Activated CD4-positive, alpha-beta T cell treated with anti-CD3 and anti-CD28 coated beads, Interleukin-10, Interleukin-2, amounts not matched to agents 100 ng/mL and 50 ng/mL, durations not matched to agents 16 hours and 8 hours (primary cell): ENCODE measurements around the gene CSNK1D.

ENCODE experiments used
- DNase-seq: peaks from one replicate; pipeline ENCODE4 v3.0.0-alpha.2; 2020

CSNK1D gene

DNA sequence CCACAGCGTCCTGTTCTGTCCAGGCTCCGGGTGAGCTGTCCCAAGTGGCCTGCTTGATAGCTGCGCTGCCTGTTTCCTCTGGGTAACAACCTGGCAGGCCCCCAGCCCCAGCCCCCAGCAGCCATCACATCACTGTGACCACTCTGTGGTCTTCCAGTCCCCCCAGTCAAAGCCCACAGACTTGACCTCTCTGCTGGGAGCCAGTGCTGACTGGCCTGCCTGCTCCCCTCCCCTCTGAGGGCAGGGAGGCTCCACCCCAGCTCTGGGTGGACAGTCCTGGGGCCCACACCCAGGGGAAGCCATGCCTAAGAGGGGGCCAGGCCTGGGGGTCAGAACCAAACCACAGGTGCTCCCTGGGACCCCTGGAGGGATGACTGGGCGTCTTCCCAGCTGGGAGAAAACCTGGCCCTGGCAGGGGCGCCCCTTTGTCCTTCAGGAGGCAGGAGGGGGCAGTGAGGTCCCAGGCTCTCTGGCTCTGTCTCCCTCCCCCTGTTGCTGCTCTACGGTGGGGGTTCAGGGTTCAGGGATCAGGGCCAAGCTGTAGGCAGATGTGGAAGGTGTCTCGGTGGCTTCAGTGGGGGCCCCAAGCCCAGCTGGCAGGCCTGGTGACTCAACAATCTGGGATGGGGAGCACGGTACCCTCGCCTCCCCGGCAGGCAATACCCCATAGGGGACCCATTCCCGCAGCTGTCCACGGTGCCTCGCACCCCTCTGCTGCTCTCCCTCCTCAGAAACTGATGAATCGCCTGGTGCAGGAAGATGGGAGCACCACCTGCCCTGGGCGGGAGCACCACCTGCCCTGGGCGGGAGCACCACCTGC, 46.5 kb downstream of the CSNK1D start:
- no peak for DNase-seq

DNA sequence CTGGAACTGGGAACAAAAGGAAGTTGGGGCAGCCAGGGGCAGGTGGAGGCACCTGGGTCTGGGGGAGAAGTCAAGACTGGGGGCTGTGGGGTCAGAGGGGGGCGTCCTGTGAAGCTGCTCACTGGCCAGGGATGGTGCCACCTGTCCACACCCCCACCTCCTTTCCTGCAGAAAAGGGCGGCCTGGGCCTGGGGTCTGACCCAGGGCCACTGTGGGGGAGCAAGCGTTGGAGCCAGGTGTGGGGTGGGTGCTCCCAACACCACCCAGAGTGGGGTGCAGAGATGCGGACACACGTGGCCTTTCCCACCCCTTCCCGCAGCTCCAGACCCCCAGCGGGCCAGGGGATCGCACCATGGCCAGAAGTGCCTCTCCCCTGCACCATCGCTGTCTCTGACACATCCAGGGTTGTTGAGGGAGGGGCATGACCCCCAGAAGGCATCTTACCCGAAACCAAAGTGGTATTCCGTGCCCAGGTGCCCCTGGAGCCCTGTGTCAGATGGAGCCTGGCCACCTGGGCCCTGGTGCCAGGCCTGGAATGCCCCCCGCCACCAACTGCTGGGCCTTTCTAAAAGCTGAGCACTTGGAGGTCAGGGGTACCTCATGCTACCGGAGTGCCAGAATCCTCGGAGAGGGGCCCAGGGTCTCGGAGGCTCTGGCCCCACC, 47.2 kb downstream of the CSNK1D start:
- DNase-seq: no peak

- no peak for DNase-seq
Observed at GRCh38 chr17:82225368-82226029, 48.0 kb downstream of the CSNK1D start.

- no peak for DNase-seq
Observed at GRCh38 chr17:82224666-82225065, 48.8 kb downstream of the CSNK1D start.

DNA sequence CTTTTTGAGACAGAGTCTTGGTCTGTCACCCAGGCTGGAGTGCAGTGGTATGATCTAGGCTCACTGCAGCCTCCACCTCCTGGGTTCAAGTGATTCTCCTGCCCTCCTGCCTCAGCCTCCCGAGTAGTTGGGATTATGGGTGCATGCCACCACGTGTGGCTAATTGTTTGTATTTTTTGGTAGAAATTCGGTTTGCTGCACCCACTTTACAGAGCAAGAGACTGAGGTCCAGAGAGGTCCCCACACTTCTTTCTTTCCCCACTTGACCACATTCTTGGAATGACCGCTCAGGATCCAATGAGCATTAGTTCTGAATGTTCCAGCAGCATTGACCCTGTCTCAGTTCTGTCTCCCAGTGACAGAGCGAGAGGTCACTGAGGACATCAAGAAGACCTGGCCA, 50.0 kb downstream of the CSNK1D start:
- no peak for DNase-seq

- no peak for DNase-seq
Observed at GRCh38 chr17:82222816-82223215, 50.7 kb downstream of the CSNK1D start.

GRCh38 chr17:82221341-82221902, 52.1 kb downstream of the CSNK1D start:
- no peak for DNase-seq

DNA sequence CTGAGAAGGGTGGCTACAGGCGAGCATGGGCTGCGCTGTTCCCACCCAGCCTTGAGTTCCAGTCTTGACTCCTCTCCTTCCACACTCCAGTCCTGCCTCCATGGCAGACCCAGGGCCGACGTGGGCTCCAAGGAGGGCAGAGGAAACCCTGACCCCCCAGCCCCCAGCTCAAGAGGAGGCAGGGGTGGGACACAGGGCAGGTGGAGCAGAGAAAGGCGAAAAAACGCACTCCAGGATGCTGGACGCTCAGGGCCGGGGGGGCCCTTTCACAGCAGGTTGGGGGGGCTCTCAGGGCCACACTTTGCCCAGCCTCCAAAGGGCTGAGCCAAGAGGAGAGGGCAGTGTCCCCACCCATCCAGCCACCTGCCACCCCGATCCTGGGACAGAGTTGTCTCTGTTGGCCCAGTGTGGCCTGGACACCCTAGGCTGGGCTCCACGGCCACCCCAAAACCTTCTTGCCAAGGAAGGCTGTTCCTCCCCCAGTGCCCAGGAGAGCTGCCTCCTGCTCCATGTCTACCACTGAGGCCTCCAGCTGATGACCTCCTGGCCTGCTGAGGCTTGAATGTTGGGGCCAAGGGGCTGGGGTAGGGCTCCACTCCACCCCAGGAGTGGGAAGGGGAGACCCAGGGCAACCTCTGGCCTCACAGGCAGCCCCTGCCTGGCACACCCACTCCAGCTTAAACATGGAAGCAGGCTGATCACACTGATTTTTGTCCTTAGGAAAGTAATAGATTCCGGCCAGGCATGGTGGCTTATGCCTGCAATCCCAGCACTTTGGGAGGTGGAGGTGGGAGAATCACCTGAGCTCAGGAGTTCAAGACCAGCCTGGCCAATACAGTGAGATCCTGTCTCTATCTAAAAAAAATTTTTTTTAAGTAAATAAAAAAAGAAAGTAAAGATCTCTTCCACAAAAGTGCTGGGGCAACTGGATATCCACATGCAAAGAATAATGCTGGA, 53.5 kb downstream of the CSNK1D start:
- no peak for DNase-seq

DNA sequence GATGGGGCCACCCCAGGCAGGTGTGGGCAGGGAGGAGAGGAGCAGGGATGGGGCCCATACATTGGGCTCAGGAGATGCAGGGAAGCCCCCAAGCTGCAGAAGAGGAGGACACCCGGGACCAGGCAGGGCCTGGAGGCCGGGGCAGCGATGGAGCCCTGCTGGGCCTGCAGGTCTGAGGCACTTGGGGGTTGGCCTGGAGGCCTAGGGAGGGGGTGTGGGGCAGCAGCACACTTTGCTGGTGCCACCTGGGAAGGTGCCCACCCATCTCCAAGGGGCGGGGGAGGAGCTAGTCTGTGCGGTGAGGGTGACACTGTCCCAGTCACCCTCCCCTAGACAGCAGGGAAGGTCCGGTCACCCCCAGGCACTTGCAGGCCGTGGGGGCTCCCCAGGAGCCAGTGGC, 54.4 kb downstream of the CSNK1D start:
- DNase-seq: no peak

- no peak for DNase-seq
Observed at GRCh38 chr17:82218349-82219075, 55.0 kb downstream of the CSNK1D start.

DNA sequence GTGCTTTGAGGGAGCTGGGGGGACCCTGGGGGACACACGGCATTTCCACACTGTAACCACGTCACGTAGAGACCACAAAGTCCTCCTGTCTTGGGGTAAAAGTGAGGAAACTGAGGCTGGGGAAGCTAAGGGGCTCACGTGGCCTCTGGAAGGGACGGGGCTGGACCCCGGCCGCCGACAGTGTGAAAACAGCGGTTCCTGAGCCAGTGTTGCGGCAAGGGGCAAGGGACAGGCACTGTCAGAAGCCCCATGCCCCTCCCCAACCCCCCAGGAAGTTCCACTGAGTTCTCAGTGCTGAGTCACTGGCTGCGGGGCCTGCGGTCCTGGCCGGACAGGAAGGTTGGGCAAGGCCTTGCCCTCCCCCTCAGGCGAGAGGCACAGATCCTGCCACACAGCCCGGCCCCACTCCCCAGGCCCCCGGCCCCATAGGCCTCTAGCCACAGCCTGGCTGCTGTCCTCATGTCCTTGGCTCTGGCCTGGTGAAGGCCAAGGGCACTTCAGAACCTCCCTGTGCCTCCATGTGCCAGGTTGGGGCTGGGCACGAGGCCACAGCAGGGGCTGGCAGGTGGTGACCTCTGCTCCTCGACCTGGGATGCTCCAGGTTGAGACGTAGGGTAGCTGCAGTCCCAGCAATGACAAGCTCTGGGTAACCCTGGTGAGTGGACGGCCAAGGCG, 55.8 kb downstream of the CSNK1D start:
- peak; percentile 30 for DNase-seq

GRCh38 chr17:82217120-82217529, 56.4 kb downstream of the CSNK1D start:
- DNase-seq: no peak

DNA sequence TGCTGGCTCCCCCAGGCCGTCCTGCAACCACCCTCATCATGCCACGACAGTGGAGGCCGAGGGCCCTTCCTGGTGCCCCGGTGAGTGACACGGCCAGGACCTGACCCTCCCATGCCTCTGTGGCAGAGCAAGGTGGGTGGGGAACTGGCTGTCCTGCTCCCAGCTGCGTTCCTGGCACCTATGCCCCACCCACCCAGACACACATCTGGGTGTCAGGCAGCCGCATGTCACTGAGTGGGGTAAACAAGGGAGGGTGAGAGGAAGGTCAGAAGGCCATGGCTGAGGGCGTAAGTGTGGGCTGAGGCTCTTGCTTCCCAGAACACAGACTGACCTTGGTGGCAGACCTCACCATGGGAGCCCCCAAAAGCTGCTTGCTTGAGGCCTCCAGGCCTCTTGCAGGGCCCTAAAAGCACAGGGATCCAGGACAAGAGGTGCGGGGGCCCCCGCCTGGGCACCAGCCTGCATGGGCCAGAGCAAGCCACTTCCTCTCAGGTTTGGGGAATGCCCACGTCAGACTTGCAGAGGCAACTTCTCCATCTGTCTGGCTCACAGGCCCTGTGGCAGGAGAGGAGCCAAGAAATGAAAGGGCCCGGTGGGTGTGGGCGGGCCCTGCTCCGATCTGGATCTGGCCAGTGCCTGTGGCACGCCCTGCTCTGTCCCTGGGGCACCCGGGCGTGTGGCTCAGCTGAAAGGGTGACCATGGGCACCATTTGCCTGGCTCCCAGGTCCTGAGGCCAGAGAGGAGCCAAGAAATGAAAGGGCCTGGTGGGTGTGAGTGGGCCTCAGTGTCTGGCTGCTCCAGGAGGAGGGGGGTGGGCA, 57.0 kb downstream of the CSNK1D start:
- DNase-seq: peak; percentile 77

GRCh38 chr17:82215972-82216300, 57.6 kb downstream of the CSNK1D start:
- DNase-seq: no peak

DNA sequence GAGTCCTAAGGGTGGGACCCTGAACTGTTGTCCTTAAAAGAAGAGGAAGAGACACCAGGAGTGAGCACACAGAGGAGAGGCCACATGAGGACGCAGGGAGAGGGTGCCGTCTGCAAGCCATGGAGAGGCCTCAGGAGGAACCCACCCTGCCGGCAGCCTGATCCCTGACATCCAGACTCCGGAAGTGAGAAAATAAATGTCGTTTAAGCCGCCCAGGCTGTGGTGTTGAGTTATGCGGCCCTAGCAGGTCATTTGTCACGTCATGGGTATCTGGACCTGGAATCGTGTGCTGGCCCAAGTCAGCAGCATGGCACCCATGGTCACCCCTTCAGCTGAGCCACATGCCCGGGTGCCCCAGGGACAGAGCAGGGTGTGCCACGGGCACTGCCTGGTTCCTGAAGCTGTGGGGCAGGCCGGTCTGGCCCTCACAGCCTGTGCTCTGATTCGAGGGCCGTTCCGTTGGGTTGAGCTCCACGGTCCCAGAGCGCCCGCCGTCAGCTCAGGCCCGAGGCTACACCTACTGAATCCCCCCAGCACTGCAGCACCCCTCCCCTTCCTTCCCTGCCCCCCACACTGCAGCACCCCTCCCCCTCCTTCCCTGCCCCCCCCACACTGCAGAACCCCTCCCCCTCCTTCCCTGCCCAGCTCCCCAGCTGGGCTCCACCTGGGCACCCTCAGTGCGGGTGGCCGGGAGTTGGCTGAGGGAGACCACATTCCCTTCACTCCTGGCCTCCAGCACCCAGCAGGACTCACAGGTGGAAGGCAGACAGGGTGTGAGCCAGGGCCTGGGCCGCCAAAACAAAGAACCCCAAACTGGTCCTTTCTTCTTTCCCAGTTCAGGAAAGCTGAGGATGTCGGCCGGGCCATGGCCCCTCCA, 58.2 kb downstream of the CSNK1D start:
- DNase-seq: no peak

- DNase-seq: no peak
Observed at GRCh38 chr17:82214012-82214628, 59.4 kb downstream of the CSNK1D start.

GRCh38 chr17:82213251-82214011, 60.1 kb downstream of the CSNK1D start:
- DNase-seq: peak; percentile 63
